IMR-90 (cell line): Measurements from ENCODE around the gene RHOH.

Source experiments
- MAZ ChIP-seq: IDR thresholded peaks from 2 replicates; pipeline ENCODE4 v1.6.1; 2012; ENCODE audit warnings: low read depth, mild to moderate bottlenecking, low read length, improper control_type of control experiment, moderate library complexity, borderline replicate concordance
- RFX5 ChIP-seq: IDR thresholded peaks from 2 replicates; pipeline ENCODE4 v1.8.0; 2012; ENCODE audit warnings: low read depth, mild to moderate bottlenecking, low read length, moderate library complexity

DNA sequence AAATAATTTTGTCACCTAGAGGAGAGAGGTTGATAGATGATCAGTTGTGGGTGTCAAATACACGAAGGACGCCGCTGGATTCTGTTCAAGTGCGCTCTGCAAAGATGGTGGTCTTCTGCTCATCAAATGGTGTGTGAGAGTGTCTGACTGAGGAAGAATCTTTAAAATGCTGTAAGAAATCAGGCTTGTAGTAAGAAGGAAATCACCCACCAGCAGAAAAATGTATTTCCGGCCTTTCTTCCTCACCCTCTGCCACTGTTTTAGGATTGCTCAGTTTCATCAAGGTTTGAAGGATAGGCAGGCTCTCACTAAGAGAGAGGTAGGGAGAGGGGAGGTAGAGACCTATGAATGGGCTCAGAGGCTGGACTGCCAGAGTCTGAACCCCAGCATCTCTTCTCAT is 28.7 kb downstream of the RHOH start:
- TF ChIP-seq RFX5: no peak
- no peak for TF ChIP-seq MAZ
